Activated CD8-positive, alpha-beta T cell treated with anti-CD3 and anti-CD28 coated beads for 36 hours (primary cell): ENCODE results near the gene BCAR3. TPM values are rescaled to one million over a fixed set of nuclear protein-coding genes. Genes with fewer than 3 reads are reported as not detected.
A peak's percentile ranks its signal among the peaks of the same experiment; 100 is the strongest.

Source experiments
- ATAC-seq: fragments of 200-7000 bp; cut with Tn5 transposase; one replicate; pipeline ENCODE4 v1.10.0; 2021; ENCODE audit warnings: mild to moderate bottlenecking, moderate library complexity
- CTCF ChIA-PET: fragments of 350-600 bp; sonication (Branson Sonifier 250); formaldehyde crosslinking; loops from one replicate; lab custom pipeline; 2021; ENCODE audit warnings: antibody characterized with exemption; lab: Charles Lee
- POLR2A ChIA-PET: fragments of 350-600 bp; sonication (Branson Sonifier 250); formaldehyde crosslinking; loops from one replicate; lab custom pipeline; 2021; ENCODE audit warnings: antibody characterized with exemption; lab: Charles Lee
- DNase-seq: peaks from one replicate; pipeline ENCODE4 v3.0.0-alpha.2; 2020
- H3K27ac Mint-ChIP-seq: one replicate; pipeline ENCODE4 v1.8.0; 2021; ENCODE audit warnings: mild to moderate bottlenecking, mixed read lengths
- H3K27me3 Mint-ChIP-seq: one replicate; pipeline ENCODE4 v1.8.0; 2021; ENCODE audit warnings: mixed read lengths
- H3K36me3 Mint-ChIP-seq: one replicate; pipeline ENCODE4 v1.8.0; 2021; ENCODE audit warnings: low read depth, mixed read lengths
- H3K4me1 Mint-ChIP-seq: one replicate; pipeline ENCODE4 v1.8.0; 2021; ENCODE audit warnings: low read depth, mixed read lengths
- H3K4me3 Mint-ChIP-seq: one replicate; pipeline ENCODE4 v1.8.0; 2021; ENCODE audit warnings: mild to moderate bottlenecking, moderate library complexity, mixed read lengths
- H3K9me3 Mint-ChIP-seq: one replicate; pipeline ENCODE4 v1.8.0; 2021; ENCODE audit warnings: mixed read lengths
- intact Hi-C: fragments of 100-400 bp; cut with micrococcal nuclease; formaldehyde crosslinking; loops from one replicate; pipeline ENCODE4 v1.10.0; 2022
- total RNA-seq, 2 experiments: library from RNA; stranded (reverse); gene quantifications; one replicate each; pipeline ENCODE4 v1.2.3, GENCODE V29; 2021
- TF ChIP-seq, protein P1 (sequence below): fragments of 200-600 bp; IDR thresholded peaks from one replicate; pipeline ENCODE4 v1.8.0; 2022; ENCODE audit warnings: antibody characterized with exemption, mild to moderate bottlenecking

The BCAR3 gene
- total RNA-seq, 2 experiments from 2014 or later = 0.51 to 0.70 TPM

DNA sequence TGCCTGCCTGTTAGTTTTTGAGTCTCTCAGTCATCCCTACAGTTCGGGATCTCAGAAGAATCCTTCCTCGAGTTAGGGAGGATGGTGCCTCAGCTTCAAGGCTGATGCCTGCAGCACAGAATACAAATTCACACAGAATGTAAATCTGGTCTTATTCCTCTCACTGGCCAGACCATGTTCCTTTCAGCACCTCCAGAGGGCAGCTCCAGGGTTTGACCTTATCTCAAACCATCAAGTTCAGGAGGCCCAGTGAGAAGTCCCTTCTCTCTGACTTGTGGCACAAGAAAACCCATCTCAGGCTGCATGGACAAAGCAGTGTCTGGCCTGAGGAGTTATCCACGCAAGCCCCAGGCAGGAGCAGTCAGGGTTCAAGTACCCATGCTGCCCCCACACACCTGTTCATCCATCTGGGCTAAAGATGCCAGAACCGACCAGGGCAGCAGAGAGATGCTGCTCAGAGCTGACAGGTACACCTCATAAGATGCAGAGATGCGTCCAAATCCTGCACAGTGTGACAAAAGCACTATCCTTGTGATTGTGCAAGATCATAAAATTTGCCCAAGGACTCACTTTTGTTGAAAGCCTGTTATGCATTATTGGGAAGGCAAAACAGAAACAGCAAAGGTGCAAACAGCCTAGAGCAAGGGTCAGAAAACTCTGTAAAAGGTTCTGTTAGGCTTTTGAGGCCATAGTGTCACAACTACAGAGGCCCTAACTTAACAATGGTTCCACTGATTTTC is 49.8 kb downstream of the BCAR3 start:
- CTCF ChIA-PET = interaction anchor here (1.3 to 11.1 kb wide), 6 partner anchors 10 to 213 kb away, joined by 3 to 293 read pairs (median 28); no protein-coding TSS in a partner anchor
- intact Hi-C loops = no loop called here

DNA sequence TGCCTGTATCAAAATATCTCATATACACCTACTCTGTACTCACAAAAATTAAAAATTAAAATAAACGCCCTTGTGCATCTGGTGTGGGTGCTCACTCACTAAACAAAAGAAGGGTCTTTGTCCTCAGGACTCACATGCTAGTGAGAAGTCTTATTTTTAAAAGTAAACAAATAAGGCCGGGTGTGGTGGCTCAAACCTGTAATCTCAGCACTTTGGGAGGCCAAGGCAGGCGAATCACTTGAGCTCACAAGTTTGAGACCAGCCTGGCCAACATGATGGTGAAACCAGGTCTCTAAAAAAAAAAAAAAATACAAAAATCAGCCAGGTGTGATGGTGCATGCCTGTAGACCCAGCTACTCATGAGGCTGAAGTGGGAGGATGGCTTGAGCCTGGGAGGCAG is 51.5 kb downstream of the BCAR3 start:
- ATAC-seq (no peak), DNase-seq (no peak)
- Mint-ChIP-seq H3K27ac (no peak overlapping the region), H3K27me3 (no peaks in the 10 kb centered on the region), H3K4me3 (no peak overlapping the region), H3K4me1 (no peaks in the 10 kb centered on the region), H3K36me3 (no peaks in the 10 kb centered on the region), H3K9me3 (no peaks in the 10 kb centered on the region)
- intact Hi-C loops = no loop called here
- TF ChIP-seq, protein P1, sequence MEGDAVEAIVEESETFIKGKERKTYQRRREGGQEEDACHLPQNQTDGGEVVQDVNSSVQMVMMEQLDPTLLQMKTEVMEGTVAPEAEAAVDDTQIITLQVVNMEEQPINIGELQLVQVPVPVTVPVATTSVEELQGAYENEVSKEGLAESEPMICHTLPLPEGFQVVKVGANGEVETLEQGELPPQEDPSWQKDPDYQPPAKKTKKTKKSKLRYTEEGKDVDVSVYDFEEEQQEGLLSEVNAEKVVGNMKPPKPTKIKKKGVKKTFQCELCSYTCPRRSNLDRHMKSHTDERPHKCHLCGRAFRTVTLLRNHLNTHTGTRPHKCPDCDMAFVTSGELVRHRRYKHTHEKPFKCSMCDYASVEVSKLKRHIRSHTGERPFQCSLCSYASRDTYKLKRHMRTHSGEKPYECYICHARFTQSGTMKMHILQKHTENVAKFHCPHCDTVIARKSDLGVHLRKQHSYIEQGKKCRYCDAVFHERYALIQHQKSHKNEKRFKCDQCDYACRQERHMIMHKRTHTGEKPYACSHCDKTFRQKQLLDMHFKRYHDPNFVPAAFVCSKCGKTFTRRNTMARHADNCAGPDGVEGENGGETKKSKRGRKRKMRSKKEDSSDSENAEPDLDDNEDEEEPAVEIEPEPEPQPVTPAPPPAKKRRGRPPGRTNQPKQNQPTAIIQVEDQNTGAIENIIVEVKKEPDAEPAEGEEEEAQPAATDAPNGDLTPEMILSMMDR = no peak
- ChIA-PET POLR2A (interaction anchor here (3.5 kb wide), 1 partner anchor 187 kb away, joined by 10 read pairs; no protein-coding TSS in a partner anchor), CTCF (interaction anchor here (0.9 to 11.1 kb wide), 35 partner anchors 8 to 343 kb away, joined by 3 to 293 read pairs (median 7); partner anchors contain the start of gene DNTTIP2)

More for the DNA sequence above, 49.8 kb downstream of the BCAR3 start:
- H3K27ac Mint-ChIP-seq = no peak overlapping the region
- TF ChIP-seq, protein P1 = no peak
- DNase-seq = no peak
- no peaks in the 10 kb centered on the region for H3K9me3 Mint-ChIP-seq
- H3K4me1 Mint-ChIP-seq = no peaks in the 10 kb centered on the region
- H3K27me3 Mint-ChIP-seq = no peaks in the 10 kb centered on the region
- no peak overlapping the region for H3K4me3 Mint-ChIP-seq
- POLR2A ChIA-PET = interaction anchor here (3.5 kb wide), 1 partner anchor 185 kb away, joined by 10 read pairs; no protein-coding TSS in a partner anchor
- H3K36me3 Mint-ChIP-seq = no peaks in the 10 kb centered on the region
- no peak for ATAC-seq

DNA sequence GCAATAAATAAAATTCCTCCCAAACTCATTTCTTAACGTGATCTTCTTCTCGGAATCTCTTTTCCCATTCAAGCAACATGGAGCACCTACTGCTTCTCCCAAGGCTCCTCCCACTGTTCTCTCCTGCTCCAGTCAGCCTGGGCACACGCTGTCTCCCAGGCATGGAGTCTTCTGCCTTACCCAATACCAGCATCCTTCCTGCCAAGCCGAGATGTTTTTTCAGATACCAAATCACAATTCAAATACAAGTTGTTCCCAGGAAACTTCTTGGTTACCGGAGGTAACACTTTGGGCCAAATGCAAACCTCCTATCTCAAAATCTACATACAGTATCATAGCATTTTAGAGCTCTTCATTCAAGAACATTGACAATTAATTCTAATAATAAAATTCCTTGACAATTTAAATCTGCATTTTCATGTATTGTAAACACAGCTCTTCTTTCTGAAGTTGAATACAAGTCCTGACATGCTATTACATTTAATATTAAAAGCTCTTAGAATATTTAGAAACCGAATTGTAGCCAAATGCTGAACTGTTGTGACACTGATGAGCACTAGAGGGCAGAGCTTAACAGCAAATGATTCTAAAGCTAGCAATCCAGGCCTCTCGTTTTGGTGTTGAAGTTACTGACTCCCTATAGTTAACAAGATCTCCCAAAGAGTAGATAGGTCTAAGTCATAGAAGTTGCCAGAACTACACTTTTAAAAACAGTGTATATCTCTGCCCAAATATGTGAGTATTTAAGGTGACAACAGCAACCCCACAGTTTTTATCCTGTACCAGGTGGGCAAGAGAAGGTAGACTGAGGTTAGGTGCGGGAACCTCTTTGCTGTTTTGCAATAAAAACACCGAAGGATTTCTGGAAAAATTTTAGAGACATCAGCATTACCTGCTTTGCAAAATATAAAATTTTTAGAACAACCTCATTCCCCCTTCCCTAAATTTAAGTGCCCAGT is 52.3 kb downstream of the BCAR3 start:
- no peaks in the 10 kb centered on the region for H3K36me3 Mint-ChIP-seq
- POLR2A ChIA-PET = interaction anchor here (0.8 to 3.5 kb wide), 3 partner anchors 13 to 188 kb away, joined by 3 to 10 read pairs (median 3); no protein-coding TSS in a partner anchor
- H3K4me3 Mint-ChIP-seq = no peak overlapping the region
- CTCF ChIA-PET = interaction anchor here (0.6 to 11.1 kb wide), 61 partner anchors 9 to 343 kb away, joined by 3 to 293 read pairs (median 4); partner anchors contain the start of genes BCAR3 and DNTTIP2
- H3K4me1 Mint-ChIP-seq = no peaks in the 10 kb centered on the region
- DNase-seq (peak; percentile 57), ATAC-seq (peak; percentile 77)
- TF ChIP-seq, protein P1 = peak; percentile 90
- H3K27ac Mint-ChIP-seq = no peak overlapping the region
- intact Hi-C loops = loop anchor here (1.0 to 5.0 kb wide), 3 partner anchors 185 to 213 kb away; no protein-coding TSS in a partner anchor
- H3K9me3 Mint-ChIP-seq = no peaks in the 10 kb centered on the region
- no peaks in the 10 kb centered on the region for H3K27me3 Mint-ChIP-seq

DNA sequence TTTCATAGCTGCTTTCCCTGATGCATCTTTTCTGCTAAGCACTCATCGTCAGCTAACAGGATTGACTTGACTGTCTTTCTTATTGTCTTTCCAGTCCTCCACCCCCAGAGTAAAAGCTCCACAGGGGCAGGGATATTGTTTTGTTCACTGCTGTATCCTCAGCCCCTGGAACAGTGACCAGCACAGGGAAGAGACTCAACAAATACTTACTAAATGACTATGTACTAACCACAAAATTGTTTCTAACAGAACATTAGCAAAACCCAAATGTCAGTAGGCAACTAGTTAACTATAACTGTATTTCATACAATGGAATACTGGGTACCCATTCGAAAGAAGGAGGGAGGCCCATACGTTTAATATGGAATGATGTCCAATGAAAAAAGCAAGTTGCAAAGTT is 53.0 kb downstream of the BCAR3 start:
- CTCF ChIA-PET = interaction anchor here (0.6 to 11.1 kb wide), 43 partner anchors 9 to 324 kb away, joined by 3 to 293 read pairs (median 6); no protein-coding TSS in a partner anchor
- POLR2A ChIA-PET = interaction anchor here (1.1 to 3.5 kb wide), 2 partner anchors 14 to 189 kb away, joined by 3 to 10 read pairs; no protein-coding TSS in a partner anchor
- TF ChIP-seq, protein P1 = no peak

More for the DNA sequence above, 53.0 kb downstream of the BCAR3 start:
- no peaks in the 10 kb centered on the region for H3K27me3 Mint-ChIP-seq
- ATAC-seq = no peak
- H3K27ac Mint-ChIP-seq = no peak overlapping the region
- intact Hi-C loops = loop anchor here (1.0 to 5.0 kb wide), 3 partner anchors 186 to 214 kb away; no protein-coding TSS in a partner anchor
- no peaks in the 10 kb centered on the region for H3K9me3 Mint-ChIP-seq
- no peaks in the 10 kb centered on the region for H3K4me1 Mint-ChIP-seq
- H3K4me3 Mint-ChIP-seq = no peak overlapping the region
- no peak for DNase-seq
- H3K36me3 Mint-ChIP-seq = no peaks in the 10 kb centered on the region
